SK-N-SH treated with all-trans-retinoic acid at 6 μM for 48 hours (cell line): ENCODE data around the gene PRR33.
"Not testable (repeated sequence)": the region's sequence is repeated elsewhere in the genome, so short reads cannot be mapped to it uniquely, and the experiment has no call there.

Experiments used
- ATAC-seq: fragments of 200-7000 bp; cut with Tn5 transposase; 3 replicates; pipeline ENCODE4 v1.9.1; 2020; ENCODE audit warnings: mild to moderate bottlenecking, moderate library complexity
- ARNTL ChIP-seq: fragments of 450-650 bp; formaldehyde crosslinking; IDR thresholded peaks from 2 replicates; pipeline ENCODE4 v1.5.0; 2020; ENCODE audit warnings: low read depth, mild to moderate bottlenecking, moderate library complexity, borderline replicate concordance
- BACH2 ChIP-seq: fragments of 250-450 bp; sonication (Bioruptor Pico); IDR thresholded peaks from 2 replicates; pipeline ENCODE4 v1.9.0; 2021; ENCODE audit warnings: mild to moderate bottlenecking, borderline replicate concordance
- CSDC2 ChIP-seq: fragments of 250-450 bp; sonication (Bioruptor Pico); IDR thresholded peaks from 2 replicates; pipeline ENCODE4 v1.5.0; 2020; ENCODE audit warnings: mild to moderate bottlenecking, moderate library complexity
- ESRRG ChIP-seq: fragments of 250-450 bp; sonication (Bioruptor Pico); IDR thresholded peaks from 2 replicates; pipeline ENCODE4 v1.6.1; 2021; ENCODE audit warnings: mild to moderate bottlenecking
- GLIS3 ChIP-seq: fragments of 250-450 bp; sonication (Bioruptor Pico); IDR thresholded peaks from 2 replicates; pipeline ENCODE4 v1.5.0; 2020; ENCODE audit warnings: mild to moderate bottlenecking, moderate library complexity
- ISL1 ChIP-seq: fragments of 250-450 bp; sonication (Bioruptor Pico); IDR thresholded peaks from 2 replicates; pipeline ENCODE4 v2.1.2; 2022; ENCODE audit warnings: mild to moderate bottlenecking, moderate library complexity
- OSR1 ChIP-seq: fragments of 250-450 bp; sonication (Bioruptor Pico); IDR thresholded peaks from 2 replicates; pipeline ENCODE4 v1.8.0; 2022; ENCODE audit warnings: moderate library complexity, mild to moderate bottlenecking, inconsistent platforms
- PPARA ChIP-seq: fragments of 250-450 bp; sonication (Bioruptor Pico); IDR thresholded peaks from 2 replicates; pipeline ENCODE4 v1.5.0; 2020; ENCODE audit warnings: mild to moderate bottlenecking, borderline replicate concordance
- RARB ChIP-seq: fragments of 250-450 bp; sonication (Bioruptor Pico); IDR thresholded peaks from 2 replicates; pipeline ENCODE4 v1.8.0; 2021; ENCODE audit warnings: mild to moderate bottlenecking, moderate library complexity
- SNAI2 ChIP-seq: fragments of 250-450 bp; sonication (Bioruptor Pico); IDR thresholded peaks from 2 replicates; pipeline ENCODE4 v1.5.0; 2020; ENCODE audit warnings: mild to moderate bottlenecking, moderate library complexity
- TCF4 ChIP-seq: fragments of 250-450 bp; sonication (Bioruptor Pico); IDR thresholded peaks from 2 replicates; pipeline ENCODE4 v1.8.0; 2021; ENCODE audit warnings: mild to moderate bottlenecking, moderate library complexity, borderline replicate concordance
- TOX ChIP-seq: fragments of 250-450 bp; sonication (Bioruptor Pico); IDR thresholded peaks from 2 replicates; pipeline ENCODE4 v1.8.0; 2021; ENCODE audit warnings: mild to moderate bottlenecking, moderate library complexity, borderline replicate concordance
- ZFP3 ChIP-seq: fragments of 250-450 bp; sonication (Bioruptor Pico); IDR thresholded peaks from 2 replicates; pipeline ENCODE4 v1.5.0; 2020; ENCODE audit warnings: mild to moderate bottlenecking, moderate library complexity
- ZNF565 ChIP-seq: fragments of 450-650 bp; formaldehyde crosslinking; conservative IDR thresholded peaks from 2 replicates; pipeline ENCODE4 v1.5.0; 2020; ENCODE audit warnings: low read depth, mild to moderate bottlenecking, moderate library complexity
- ZNF70 ChIP-seq: fragments of 450-650 bp; formaldehyde crosslinking; IDR thresholded peaks from 2 replicates; pipeline ENCODE4 v1.5.0; 2020; ENCODE audit warnings: mild to moderate bottlenecking, moderate library complexity
- ZNF8 ChIP-seq: fragments of 450-650 bp; formaldehyde crosslinking; IDR thresholded peaks from 2 replicates; pipeline ENCODE4 v1.5.0; 2020; ENCODE audit warnings: mild to moderate bottlenecking, moderate library complexity
- TF ChIP-seq, protein P1 (sequence below): fragments of 250-450 bp; sonication (Bioruptor Pico); IDR thresholded peaks from 2 replicates; pipeline ENCODE4 v1.8.0; 2020; ENCODE audit warnings: mild to moderate bottlenecking, moderate library complexity, borderline replicate concordance
- TF ChIP-seq, protein P2 (sequence below): fragments of 250-450 bp; sonication (Bioruptor Pico); IDR thresholded peaks from 2 replicates; pipeline ENCODE4 v1.5.0; 2020; ENCODE audit warnings: mild to moderate bottlenecking, moderate library complexity
- TF ChIP-seq, protein P3 (sequence below): fragments of 250-450 bp; sonication (Bioruptor Pico); IDR thresholded peaks from 2 replicates; pipeline ENCODE4 v1.5.1; 2020; ENCODE audit warnings: low read depth, mild to moderate bottlenecking, moderate library complexity
- TF ChIP-seq, protein P4 (sequence below): fragments of 250-450 bp; sonication (Bioruptor Pico); IDR thresholded peaks from 2 replicates; pipeline ENCODE4 v1.5.1; 2021; ENCODE audit warnings: mild to moderate bottlenecking, moderate library complexity

Gene PRR33

DNA sequence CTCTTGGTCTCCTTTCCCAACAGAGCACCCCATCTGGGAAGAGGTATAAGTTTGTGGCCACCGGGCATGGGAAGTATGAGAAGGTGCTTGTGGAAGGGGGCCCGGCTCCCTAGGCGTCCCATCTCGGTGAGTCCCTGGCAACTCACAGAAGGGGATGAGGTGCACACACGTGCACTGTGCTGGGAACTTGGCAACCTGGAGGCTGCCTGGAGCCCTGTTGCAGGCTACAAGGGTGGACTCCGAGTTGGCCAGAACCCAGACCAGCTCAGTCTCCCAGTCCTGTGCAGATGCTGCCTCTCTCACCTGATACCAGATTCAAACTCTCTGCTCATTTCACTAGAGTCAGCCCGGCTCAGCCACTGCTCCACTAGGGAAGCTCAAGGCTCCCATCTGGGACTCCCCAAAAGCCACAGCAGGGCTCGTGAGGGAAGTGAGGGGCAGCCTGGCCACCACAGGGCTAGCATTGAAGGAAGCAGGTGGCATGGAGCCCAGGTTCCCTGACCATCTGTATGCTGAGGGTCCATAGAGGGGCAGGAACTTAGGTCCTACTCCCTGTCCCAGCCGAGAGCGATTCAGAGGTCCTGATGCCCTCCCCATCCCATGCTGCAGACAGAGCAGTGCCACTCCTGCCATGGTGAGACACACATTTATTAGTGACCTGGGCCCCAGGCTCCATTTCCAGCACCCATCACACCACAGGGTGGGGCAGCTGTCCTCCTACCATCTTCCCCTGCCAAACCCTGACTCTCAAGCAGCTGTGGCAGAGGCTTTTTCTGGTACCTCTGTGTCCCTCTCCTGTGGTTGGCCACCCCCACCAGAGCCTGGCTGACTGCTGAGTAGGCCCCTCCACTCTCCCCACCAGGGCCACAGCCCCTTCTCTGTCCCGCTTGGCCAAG lies 4.0 kb downstream of the PRR33 start:
- no peak for TF ChIP-seq RARB
- TF ChIP-seq PPARA (CRISPR knock-in tag) = no peak
- TF ChIP-seq ZFP3 = no peak
- TF ChIP-seq CSDC2 (CRISPR knock-in tag) = no peak
- no peak for TF ChIP-seq ARNTL (CRISPR knock-in tag)
- TF ChIP-seq ESRRG (CRISPR knock-in tag) = no peak
- TF ChIP-seq TOX (CRISPR knock-in tag) = no peak
- no peak for TF ChIP-seq ZNF565
- TF ChIP-seq, protein P1, sequence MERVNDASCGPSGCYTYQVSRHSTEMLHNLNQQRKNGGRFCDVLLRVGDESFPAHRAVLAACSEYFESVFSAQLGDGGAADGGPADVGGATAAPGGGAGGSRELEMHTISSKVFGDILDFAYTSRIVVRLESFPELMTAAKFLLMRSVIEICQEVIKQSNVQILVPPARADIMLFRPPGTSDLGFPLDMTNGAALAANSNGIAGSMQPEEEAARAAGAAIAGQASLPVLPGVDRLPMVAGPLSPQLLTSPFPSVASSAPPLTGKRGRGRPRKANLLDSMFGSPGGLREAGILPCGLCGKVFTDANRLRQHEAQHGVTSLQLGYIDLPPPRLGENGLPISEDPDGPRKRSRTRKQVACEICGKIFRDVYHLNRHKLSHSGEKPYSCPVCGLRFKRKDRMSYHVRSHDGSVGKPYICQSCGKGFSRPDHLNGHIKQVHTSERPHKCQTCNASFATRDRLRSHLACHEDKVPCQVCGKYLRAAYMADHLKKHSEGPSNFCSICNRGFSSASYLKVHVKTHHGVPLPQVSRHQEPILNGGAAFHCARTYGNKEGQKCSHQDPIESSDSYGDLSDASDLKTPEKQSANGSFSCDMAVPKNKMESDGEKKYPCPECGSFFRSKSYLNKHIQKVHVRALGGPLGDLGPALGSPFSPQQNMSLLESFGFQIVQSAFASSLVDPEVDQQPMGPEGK (CRISPR knock-in tag) = no peak
- TF ChIP-seq, protein P2, sequence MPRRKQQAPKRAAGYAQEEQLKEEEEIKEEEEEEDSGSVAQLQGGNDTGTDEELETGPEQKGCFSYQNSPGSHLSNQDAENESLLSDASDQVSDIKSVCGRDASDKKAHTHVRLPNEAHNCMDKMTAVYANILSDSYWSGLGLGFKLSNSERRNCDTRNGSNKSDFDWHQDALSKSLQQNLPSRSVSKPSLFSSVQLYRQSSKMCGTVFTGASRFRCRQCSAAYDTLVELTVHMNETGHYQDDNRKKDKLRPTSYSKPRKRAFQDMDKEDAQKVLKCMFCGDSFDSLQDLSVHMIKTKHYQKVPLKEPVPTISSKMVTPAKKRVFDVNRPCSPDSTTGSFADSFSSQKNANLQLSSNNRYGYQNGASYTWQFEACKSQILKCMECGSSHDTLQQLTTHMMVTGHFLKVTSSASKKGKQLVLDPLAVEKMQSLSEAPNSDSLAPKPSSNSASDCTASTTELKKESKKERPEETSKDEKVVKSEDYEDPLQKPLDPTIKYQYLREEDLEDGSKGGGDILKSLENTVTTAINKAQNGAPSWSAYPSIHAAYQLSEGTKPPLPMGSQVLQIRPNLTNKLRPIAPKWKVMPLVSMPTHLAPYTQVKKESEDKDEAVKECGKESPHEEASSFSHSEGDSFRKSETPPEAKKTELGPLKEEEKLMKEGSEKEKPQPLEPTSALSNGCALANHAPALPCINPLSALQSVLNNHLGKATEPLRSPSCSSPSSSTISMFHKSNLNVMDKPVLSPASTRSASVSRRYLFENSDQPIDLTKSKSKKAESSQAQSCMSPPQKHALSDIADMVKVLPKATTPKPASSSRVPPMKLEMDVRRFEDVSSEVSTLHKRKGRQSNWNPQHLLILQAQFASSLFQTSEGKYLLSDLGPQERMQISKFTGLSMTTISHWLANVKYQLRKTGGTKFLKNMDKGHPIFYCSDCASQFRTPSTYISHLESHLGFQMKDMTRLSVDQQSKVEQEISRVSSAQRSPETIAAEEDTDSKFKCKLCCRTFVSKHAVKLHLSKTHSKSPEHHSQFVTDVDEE = no peak
- TF ChIP-seq ISL1 (CRISPR knock-in tag) = no peak
- TF ChIP-seq TCF4 (CRISPR knock-in tag) = no peak
- TF ChIP-seq, protein P3, sequence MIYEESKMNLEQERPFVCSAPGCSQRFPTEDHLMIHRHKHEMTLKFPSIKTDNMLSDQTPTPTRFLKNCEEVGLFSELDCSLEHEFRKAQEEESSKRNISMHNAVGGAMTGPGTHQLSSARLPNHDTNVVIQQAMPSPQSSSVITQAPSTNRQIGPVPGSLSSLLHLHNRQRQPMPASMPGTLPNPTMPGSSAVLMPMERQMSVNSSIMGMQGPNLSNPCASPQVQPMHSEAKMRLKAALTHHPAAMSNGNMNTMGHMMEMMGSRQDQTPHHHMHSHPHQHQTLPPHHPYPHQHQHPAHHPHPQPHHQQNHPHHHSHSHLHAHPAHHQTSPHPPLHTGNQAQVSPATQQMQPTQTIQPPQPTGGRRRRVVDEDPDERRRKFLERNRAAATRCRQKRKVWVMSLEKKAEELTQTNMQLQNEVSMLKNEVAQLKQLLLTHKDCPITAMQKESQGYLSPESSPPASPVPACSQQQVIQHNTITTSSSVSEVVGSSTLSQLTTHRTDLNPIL (CRISPR knock-in tag) = no peak
- TF ChIP-seq, protein P4, sequence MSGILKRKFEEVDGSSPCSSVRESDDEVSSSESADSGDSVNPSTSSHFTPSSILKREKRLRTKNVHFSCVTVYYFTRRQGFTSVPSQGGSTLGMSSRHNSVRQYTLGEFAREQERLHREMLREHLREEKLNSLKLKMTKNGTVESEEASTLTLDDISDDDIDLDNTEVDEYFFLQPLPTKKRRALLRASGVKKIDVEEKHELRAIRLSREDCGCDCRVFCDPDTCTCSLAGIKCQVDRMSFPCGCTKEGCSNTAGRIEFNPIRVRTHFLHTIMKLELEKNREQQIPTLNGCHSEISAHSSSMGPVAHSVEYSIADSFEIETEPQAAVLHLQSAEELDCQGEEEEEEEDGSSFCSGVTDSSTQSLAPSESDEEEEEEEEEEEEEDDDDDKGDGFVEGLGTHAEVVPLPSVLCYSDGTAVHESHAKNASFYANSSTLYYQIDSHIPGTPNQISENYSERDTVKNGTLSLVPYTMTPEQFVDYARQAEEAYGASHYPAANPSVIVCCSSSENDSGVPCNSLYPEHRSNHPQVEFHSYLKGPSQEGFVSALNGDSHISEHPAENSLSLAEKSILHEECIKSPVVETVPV (CRISPR knock-in tag) = no peak
- no peak for TF ChIP-seq ZNF70 (CRISPR knock-in tag)
- ATAC-seq = no peak

DNA sequence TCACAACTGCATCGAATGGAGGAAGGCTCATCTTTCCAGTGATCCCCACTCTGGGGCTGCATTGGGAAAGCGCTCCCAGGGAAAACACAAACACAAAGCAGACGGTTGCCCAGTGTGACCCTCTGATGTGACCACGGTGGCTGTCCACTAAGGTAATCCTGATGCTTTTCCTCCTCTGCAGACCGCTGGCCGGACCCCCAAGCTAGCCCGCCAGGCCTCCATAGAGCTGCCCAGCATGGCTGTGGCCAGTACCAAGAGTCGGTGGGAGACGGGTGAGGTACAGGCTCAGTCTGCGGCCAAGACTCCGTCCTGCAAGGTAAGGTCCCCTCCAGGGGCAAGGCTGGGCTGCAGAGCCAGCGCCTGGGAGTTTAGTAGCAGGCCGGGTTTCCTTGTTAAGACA lies 5.1 kb downstream of the PRR33 start:
- not testable (repeated sequence) for ATAC-seq

DNA sequence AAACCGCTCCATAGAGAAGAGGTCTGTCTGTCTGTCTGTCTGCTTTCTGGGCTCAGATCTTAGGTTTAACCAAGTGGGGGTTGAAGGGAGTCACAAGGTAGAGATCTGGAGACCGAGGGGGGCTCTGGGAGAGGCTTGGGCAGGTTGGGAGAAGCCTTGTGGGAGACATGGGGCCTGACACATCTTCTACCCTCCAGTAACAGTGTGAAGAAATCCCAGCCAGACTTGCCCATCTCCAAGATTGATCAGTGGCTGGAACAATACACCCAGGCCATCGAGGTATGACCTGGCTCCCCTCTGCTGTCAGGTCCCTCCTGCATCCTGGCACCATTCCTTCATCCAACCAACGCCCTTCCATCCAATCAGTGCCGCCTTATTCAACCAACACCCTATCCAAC lies 7.4 kb downstream of the PRR33 start:
- TF ChIP-seq ZNF565 (no peak), TOX (CRISPR knock-in tag) (no peak), OSR1 (CRISPR knock-in tag) (no peak), ESRRG (CRISPR knock-in tag) (no peak), GLIS3 (CRISPR knock-in tag) (no peak), ISL1 (CRISPR knock-in tag) (no peak), ZNF8 (no peak), BACH2 (CRISPR knock-in tag) (no peak), SNAI2 (CRISPR knock-in tag) (no peak), CSDC2 (CRISPR knock-in tag) (no peak)
- TF ChIP-seq, protein P2 = no peak
- TF ChIP-seq, protein P1 (CRISPR knock-in tag) = no peak
- ATAC-seq = no peak
